Type B pancreatic cell (in vitro differentiated cells): Measurements from ENCODE around the gene NDFIP2. TPM values are rescaled to one million over a fixed set of nuclear protein-coding genes. Genes with fewer than 3 reads are reported as not detected.

ENCODE experiments used
- DNase-seq: peaks from one replicate; pipeline ENCODE4 v3.0.0; 2021; ENCODE audit warnings: mixed read lengths; ENCODE audit not compliant: unreplicated experiment; ENCODE audit errors: extremely low spot score
- H3K27ac Mint-ChIP-seq: 2 replicates; pipeline ENCODE4 v1.8.0; 2021; ENCODE audit warnings: mild to moderate bottlenecking, mixed read lengths
- H3K27me3 Mint-ChIP-seq: 2 replicates; pipeline ENCODE4 v1.8.0; 2021; ENCODE audit warnings: mixed read lengths
- H3K36me3 Mint-ChIP-seq: 2 replicates; pipeline ENCODE4 v1.8.0; 2021; ENCODE audit warnings: mixed read lengths
- H3K4me1 Mint-ChIP-seq: one replicate; pipeline ENCODE4 v1.8.0; 2021; ENCODE audit warnings: mixed read lengths; ENCODE audit not compliant: unreplicated experiment
- H3K4me3 Mint-ChIP-seq: 2 replicates; pipeline ENCODE4 v1.8.0; 2021; ENCODE audit warnings: mild to moderate bottlenecking, mixed read lengths
- H3K9me3 Mint-ChIP-seq: 2 replicates; pipeline ENCODE4 v1.8.0; 2021; ENCODE audit warnings: mixed read lengths
- total RNA-seq: library from RNA; stranded (reverse); gene quantifications from 2 replicates; pipeline ENCODE4 v1.2.1, GENCODE V29; 2021; ENCODE audit warnings: low replicate concordance
- TF ChIP-seq, protein P1 (sequence below): fragments of 200-600 bp; sonication (generic); conservative IDR thresholded peaks from 2 replicates; pipeline ENCODE4 v1.5.0; 2021; ENCODE audit warnings: antibody characterized with exemption, mild to moderate bottlenecking

The NDFIP2 gene
- total RNA-seq, 1 donor from 2014 or later: 41.7 TPM

DNA sequence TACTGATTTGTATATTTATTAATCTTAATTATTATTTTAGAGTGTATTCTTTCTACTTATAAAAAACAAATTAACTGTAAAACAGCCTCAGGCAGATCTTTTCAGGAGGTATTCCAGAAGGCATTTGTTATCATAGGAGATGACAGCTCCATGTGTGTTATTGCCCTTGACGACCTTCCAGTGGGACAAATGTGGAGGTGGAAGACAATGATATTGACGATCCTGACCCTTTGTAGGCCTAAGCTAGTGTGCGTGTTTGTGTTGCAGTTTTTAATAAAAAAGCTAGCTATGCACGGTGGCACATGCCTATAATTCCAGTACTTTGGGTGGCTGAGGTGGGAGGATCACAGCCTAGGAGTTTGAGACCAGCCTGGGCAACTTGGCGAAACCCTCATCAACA, 46.7 kb downstream of the NDFIP2 start:
- Mint-ChIP-seq H3K27me3 (no peaks in the 10 kb centered on the region), H3K4me1 (no peaks in the 10 kb centered on the region), H3K9me3 (no peaks in the 10 kb centered on the region), H3K36me3 (peaks cover 11% of the 10 kb centered on the region), H3K4me3 (no peak overlapping the region), H3K27ac (no peak overlapping the region)
- TF ChIP-seq, protein P1, sequence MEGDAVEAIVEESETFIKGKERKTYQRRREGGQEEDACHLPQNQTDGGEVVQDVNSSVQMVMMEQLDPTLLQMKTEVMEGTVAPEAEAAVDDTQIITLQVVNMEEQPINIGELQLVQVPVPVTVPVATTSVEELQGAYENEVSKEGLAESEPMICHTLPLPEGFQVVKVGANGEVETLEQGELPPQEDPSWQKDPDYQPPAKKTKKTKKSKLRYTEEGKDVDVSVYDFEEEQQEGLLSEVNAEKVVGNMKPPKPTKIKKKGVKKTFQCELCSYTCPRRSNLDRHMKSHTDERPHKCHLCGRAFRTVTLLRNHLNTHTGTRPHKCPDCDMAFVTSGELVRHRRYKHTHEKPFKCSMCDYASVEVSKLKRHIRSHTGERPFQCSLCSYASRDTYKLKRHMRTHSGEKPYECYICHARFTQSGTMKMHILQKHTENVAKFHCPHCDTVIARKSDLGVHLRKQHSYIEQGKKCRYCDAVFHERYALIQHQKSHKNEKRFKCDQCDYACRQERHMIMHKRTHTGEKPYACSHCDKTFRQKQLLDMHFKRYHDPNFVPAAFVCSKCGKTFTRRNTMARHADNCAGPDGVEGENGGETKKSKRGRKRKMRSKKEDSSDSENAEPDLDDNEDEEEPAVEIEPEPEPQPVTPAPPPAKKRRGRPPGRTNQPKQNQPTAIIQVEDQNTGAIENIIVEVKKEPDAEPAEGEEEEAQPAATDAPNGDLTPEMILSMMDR: no peak
- no peak for DNase-seq

DNA sequence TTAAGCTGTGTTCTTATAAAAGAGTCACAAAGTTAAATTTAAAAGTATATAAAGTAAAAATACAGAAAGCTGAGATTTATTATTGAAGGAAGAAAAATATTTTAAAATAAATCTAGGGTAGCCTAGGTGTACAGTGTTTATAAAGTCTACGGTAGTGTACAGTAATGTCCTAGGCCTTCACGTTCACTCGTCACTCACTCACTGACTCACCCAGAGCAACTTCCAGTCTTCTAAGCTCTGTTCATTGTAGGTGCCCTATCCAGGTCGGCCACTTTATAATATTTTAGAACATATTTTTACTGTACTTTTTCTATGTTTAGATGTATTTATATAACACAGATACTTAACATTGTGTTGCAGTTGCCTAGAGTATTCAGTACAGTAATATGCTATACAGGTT, 47.4 kb downstream of the NDFIP2 start:
- DNase-seq: no peak
- Mint-ChIP-seq H3K4me1 (no peaks in the 10 kb centered on the region), H3K9me3 (no peaks in the 10 kb centered on the region), H3K36me3 (peaks cover 11% of the 10 kb centered on the region), H3K4me3 (no peak overlapping the region), H3K27ac (no peak overlapping the region), H3K27me3 (no peaks in the 10 kb centered on the region)
- TF ChIP-seq, protein P1: no peak

DNA sequence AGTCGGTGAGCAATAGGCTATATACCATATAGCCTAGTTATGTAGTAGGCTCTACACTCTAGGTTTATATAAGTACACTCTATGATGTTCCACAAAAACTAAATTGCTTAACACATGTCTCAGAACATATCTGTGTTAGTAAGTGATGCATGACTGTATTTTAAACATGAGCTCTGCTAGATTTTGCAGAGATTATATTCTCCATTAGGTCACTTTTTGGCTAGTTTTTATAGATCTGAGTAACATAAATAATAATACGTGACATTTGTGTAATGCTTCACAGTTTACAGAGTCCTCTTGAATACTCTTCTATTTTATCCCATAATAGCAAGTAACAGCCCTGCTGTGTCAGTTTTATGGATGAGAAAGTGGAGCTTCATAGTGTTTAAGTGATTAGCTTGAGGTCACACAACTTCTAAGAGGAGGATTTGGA, 47.8 kb downstream of the NDFIP2 start:
- H3K4me3 Mint-ChIP-seq: no peak overlapping the region
- TF ChIP-seq, protein P1: no peak
- no peaks in the 10 kb centered on the region for H3K4me1 Mint-ChIP-seq
- no peaks in the 10 kb centered on the region for H3K27me3 Mint-ChIP-seq
- H3K9me3 Mint-ChIP-seq: no peaks in the 10 kb centered on the region
- DNase-seq: no peak
- no peak overlapping the region for H3K27ac Mint-ChIP-seq
- peaks cover 11% of the 10 kb centered on the region for H3K36me3 Mint-ChIP-seq

DNA sequence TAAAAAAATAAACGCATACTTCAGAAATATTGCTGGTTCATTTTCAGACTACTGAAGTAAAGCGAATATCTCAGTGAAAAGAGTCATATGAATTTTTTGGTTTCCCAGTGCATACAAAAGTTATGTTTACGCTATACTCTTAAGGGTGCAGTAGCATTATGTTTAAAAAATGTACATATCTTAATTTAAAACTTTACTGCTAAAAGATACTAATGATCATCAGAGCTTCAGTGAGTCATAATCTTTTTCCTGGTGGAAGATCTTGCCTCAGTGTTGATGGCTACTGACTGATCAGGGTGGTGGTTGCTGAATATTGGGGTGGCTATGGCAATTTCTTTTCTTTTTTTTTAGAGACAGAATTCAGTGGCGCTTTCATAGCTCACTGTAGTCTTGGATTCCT, 48.9 kb downstream of the NDFIP2 start:
- TF ChIP-seq, protein P1: no peak
- no peak overlapping the region for H3K4me3 Mint-ChIP-seq
- no peaks in the 10 kb centered on the region for H3K27me3 Mint-ChIP-seq

DNA sequence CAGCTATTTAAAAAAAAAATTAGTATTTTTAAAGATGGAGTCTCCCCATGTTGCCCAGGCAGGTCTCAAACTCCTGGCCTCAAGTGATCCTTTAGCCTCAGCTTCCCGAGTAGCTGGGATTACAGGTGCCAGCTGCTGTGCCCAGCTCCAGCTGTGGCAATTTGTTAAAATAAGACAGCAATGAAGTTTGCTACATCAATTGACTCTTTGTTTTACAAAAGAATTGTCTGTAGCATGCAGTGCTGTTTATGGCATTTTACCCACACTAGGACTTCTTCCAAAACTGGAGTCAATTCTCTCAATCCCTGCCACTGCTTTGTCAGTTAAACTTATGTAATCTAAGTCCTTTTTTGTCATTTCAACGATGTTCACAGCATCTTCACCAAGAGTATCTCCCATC, 49.3 kb downstream of the NDFIP2 start:
- peaks cover 15% of the 10 kb centered on the region for H3K36me3 Mint-ChIP-seq
- H3K27me3 Mint-ChIP-seq: no peaks in the 10 kb centered on the region
- H3K27ac Mint-ChIP-seq: no peak overlapping the region
- TF ChIP-seq, protein P1: no peak
- H3K4me3 Mint-ChIP-seq: no peak overlapping the region
- DNase-seq: no peak
- H3K4me1 Mint-ChIP-seq: no peaks in the 10 kb centered on the region
- H3K9me3 Mint-ChIP-seq: no peaks in the 10 kb centered on the region

More for the DNA sequence above, 48.9 kb downstream of the NDFIP2 start:
- DNase-seq: no peak
- no peak overlapping the region for H3K27ac Mint-ChIP-seq
- H3K9me3 Mint-ChIP-seq: no peaks in the 10 kb centered on the region
- H3K36me3 Mint-ChIP-seq: peaks cover 15% of the 10 kb centered on the region
- H3K4me1 Mint-ChIP-seq: no peaks in the 10 kb centered on the region
